ENCODE data around the gene CLEC19A.

Gene CLEC19A

GRCh38 chr16:19264123-19264673 lies 21.3 kb upstream of the CLEC19A start:
- Histone ChIP-seq H3K9ac (ENCODE audit: low read depth, low read length, poor library complexity) (no peak overlapping the region), H3K14ac (ENCODE audit: low read length) (no peak overlapping the region), H2AFZ (ENCODE audit: low read length) (no peak overlapping the region), H2BK120ac (ENCODE audit: low read depth, low read length) (no peak overlapping the region), H2BK12ac (ENCODE audit: low read length) (no peak overlapping the region), H2BK15ac (ENCODE audit: low read length) (no peak overlapping the region), H3K36me3 (replicated peaks in 1 of 2; ENCODE audit: control insufficient read depth in 2 of 2, insufficient read depth in 2 of 2, low read length in 2 of 2) (peaks cover 0 to 9% of the 10 kb centered on the region in 2 donors), H3K27ac (replicated peaks; ENCODE audit: low read length) (no peak overlapping the region), H3K4me1 (ENCODE audit: control insufficient read depth in 2 of 2, insufficient read depth in 1 of 2, low read depth in 1 of 2, low read length in 2 of 2) (no peaks in the 10 kb centered on the region), H3K23ac (ENCODE audit: low read depth, low read length, poor library complexity) (no peak overlapping the region), H3K18ac (ENCODE audit: low read length) (no peak overlapping the region), H3K79me1 (ENCODE audit: low read depth, low read length) (no peaks in the 10 kb centered on the region), H3K4me3 (ENCODE audit: low read length in 2 of 2) (no peak overlapping the region), H2AK5ac (ENCODE audit: low read depth, low read length) (no peak overlapping the region), H3K4me2 (ENCODE audit: insufficient read depth, low read length, poor library complexity, severe bottlenecking) (no peak overlapping the region), H4K8ac (ENCODE audit: low read depth, low read length) (no peak overlapping the region), H2BK5ac (ENCODE audit: low read length) (no peak overlapping the region), H3K9me3 (replicated peaks in 1 of 2; ENCODE audit: control insufficient read depth in 2 of 2, insufficient read depth in 1 of 2, low read depth in 1 of 2, low read length in 2 of 2) (peaks cover 0 to 8% of the 10 kb centered on the region in 2 donors), H3K4ac (ENCODE audit: low read length) (no peak overlapping the region), H3K27me3 (ENCODE audit: control insufficient read depth in 3 of 3, insufficient read depth in 3 of 3, low read depth in 1 of 3, low read length in 3 of 3) (no peaks in the 10 kb centered on the region), H4K91ac (ENCODE audit: low read depth, low read length, poor library complexity) (no peak overlapping the region)
- WGBS, 2 donors (ENCODE audit: extremely low coverage in 2 of 2, insufficient read length in 2 of 2, insufficient replicate concordance in 1 of 2) = no CpG with 5 or more reads among the region's 4 CpGs
- no peak for DNase-seq (ENCODE audit: low spot score)

DNA sequence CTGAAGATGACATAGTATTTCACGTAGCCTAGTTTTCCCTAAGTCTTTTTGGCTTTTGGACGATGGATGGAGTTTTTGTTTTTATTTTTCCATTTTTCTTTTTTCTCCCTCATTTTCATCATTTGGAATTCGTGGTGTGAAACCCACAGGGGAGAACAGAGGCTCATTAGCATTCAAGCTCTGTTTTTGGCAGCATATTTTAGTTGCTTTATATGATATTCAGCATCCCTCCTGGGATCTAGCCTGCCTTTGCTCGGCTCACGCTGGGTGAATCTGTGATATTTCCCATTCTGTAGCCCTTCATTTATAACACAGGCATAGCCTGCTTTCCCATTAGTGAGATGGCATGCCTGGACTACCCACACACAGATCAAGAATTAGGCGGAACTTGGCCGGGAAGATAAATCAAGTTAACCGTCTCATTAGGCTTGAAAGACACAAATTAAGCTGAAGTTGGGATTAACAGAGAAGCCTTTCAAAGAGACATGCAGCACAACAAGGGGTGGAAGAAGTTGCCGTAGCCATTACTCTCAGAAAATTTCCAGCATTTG lies 20.1 kb upstream of the CLEC19A start:
- Histone ChIP-seq H3K4me1 (ENCODE audit: control insufficient read depth in 2 of 2, insufficient read depth in 1 of 2, low read depth in 1 of 2, low read length in 2 of 2) (no peaks in the 10 kb centered on the region), H2BK15ac (ENCODE audit: low read length) (no peak overlapping the region), H2AFZ (ENCODE audit: low read length) (no peak overlapping the region), H3K36me3 (replicated peaks in 1 of 2; ENCODE audit: control insufficient read depth in 2 of 2, insufficient read depth in 2 of 2, low read length in 2 of 2) (peaks cover 0 to 9% of the 10 kb centered on the region in 2 donors), H2BK5ac (ENCODE audit: low read length) (no peak overlapping the region), H3K18ac (ENCODE audit: low read length) (no peak overlapping the region), H3K9ac (ENCODE audit: low read depth, low read length, poor library complexity) (no peak overlapping the region), H2AK5ac (ENCODE audit: low read depth, low read length) (no peak overlapping the region), H4K91ac (ENCODE audit: low read depth, low read length, poor library complexity) (no peak overlapping the region), H3K27me3 (ENCODE audit: control insufficient read depth in 3 of 3, insufficient read depth in 3 of 3, low read depth in 1 of 3, low read length in 3 of 3) (no peaks in the 10 kb centered on the region), H2BK12ac (ENCODE audit: low read length) (no peak overlapping the region), H4K8ac (ENCODE audit: low read depth, low read length) (no peak overlapping the region), H3K4me2 (ENCODE audit: insufficient read depth, low read length, poor library complexity, severe bottlenecking) (no peak overlapping the region), H3K4me3 (ENCODE audit: low read length in 2 of 2) (no peak overlapping the region), H3K9me3 (replicated peaks in 1 of 2; ENCODE audit: control insufficient read depth in 2 of 2, insufficient read depth in 1 of 2, low read depth in 1 of 2, low read length in 2 of 2) (peaks cover 0 to 8% of the 10 kb centered on the region in 2 donors), H2BK120ac (ENCODE audit: low read depth, low read length) (no peak overlapping the region), H3K4ac (ENCODE audit: low read length) (no peak overlapping the region), H3K79me1 (ENCODE audit: low read depth, low read length) (no peaks in the 10 kb centered on the region), H3K23ac (ENCODE audit: low read depth, low read length, poor library complexity) (no peak overlapping the region), H3K14ac (ENCODE audit: low read length) (no peak overlapping the region), H3K27ac (replicated peaks; ENCODE audit: low read length) (no peak overlapping the region)
- WGBS, 2 donors (ENCODE audit: extremely low coverage in 2 of 2, insufficient read length in 2 of 2, insufficient replicate concordance in 1 of 2) = no CpG with 5 or more reads among the region's 9 CpGs
- no peak for DNase-seq (ENCODE audit: low spot score)

DNA sequence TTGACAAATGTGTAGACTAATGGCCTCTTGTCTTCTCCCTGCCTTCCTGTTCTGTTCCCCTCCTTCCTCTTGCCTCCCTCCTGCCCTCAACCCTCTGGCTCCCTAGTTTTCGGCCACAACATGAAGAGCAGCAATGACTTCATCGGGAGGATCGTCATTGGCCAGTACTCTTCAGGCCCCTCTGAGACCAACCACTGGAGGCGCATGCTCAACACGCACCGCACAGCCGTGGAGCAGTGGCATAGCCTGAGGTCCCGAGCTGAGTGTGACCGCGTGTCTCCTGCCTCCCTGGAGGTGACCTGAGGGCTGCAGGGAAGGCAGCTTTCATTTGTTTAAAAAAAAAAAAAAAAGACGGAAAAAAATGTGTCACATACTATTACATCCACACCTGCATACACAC lies 18.8 kb upstream of the CLEC19A start:
- Histone ChIP-seq H3K4me2 (ENCODE audit: insufficient read depth, low read length, poor library complexity, severe bottlenecking) (no peak overlapping the region), H3K4me1 (ENCODE audit: control insufficient read depth in 2 of 2, insufficient read depth in 1 of 2, low read depth in 1 of 2, low read length in 2 of 2) (no peaks in the 10 kb centered on the region), H3K9ac (ENCODE audit: low read depth, low read length, poor library complexity) (no peak overlapping the region), H3K14ac (ENCODE audit: low read length) (no peak overlapping the region), H4K8ac (ENCODE audit: low read depth, low read length) (no peak overlapping the region), H2BK5ac (ENCODE audit: low read length) (no peak overlapping the region), H2BK12ac (ENCODE audit: low read length) (no peak overlapping the region), H2BK120ac (ENCODE audit: low read depth, low read length) (no peak overlapping the region), H3K27ac (replicated peaks; ENCODE audit: low read length) (no peak overlapping the region), H3K27me3 (ENCODE audit: control insufficient read depth in 3 of 3, insufficient read depth in 3 of 3, low read depth in 1 of 3, low read length in 3 of 3) (no peaks in the 10 kb centered on the region), H3K4ac (ENCODE audit: low read length) (no peak overlapping the region), H3K18ac (ENCODE audit: low read length) (peak overlapping the region; percentile 0), H3K79me1 (ENCODE audit: low read depth, low read length) (no peaks in the 10 kb centered on the region), H4K91ac (ENCODE audit: low read depth, low read length, poor library complexity) (no peak overlapping the region), H2AFZ (ENCODE audit: low read length) (no peak overlapping the region), H2AK5ac (ENCODE audit: low read depth, low read length) (no peak overlapping the region), H3K9me3 (replicated peaks in 1 of 2; ENCODE audit: control insufficient read depth in 2 of 2, insufficient read depth in 1 of 2, low read depth in 1 of 2, low read length in 2 of 2) (peaks cover 0 to 8% of the 10 kb centered on the region in 2 donors), H3K4me3 (ENCODE audit: low read length in 2 of 2) (peak overlapping the region in 1 of 2 donors; percentile 23), H2BK15ac (ENCODE audit: low read length) (no peak overlapping the region), H3K23ac (ENCODE audit: low read depth, low read length, poor library complexity) (no peak overlapping the region), H3K36me3 (replicated peaks in 1 of 2; ENCODE audit: control insufficient read depth in 2 of 2, insufficient read depth in 2 of 2, low read length in 2 of 2) (peaks cover 0 to 9% of the 10 kb centered on the region in 2 donors)
- DNase-seq (ENCODE audit: low spot score) = no peak
- WGBS, 2 donors (ENCODE audit: extremely low coverage in 2 of 2, insufficient read length in 2 of 2, insufficient replicate concordance in 1 of 2) = no CpG with 5 or more reads among the region's 11 CpGs

DNA sequence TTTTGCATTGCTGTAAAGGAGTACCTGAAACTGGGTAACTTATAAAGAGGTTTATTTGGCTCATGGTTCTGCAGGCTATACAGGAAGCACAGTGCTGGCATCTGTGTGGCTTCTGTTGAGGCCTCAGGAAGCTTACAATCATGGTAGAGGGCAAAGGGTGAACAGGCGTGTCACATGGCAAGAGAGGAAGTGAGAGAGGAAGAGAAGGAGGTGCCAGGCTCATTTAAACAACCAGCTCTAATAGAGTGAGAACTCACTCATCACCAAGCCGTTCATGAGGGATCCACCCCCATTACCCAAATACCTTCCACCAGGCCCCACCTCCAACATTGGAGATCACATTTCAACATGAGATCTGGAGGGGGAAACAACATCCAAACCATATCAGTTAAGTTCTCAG lies 16.4 kb upstream of the CLEC19A start:
- Histone ChIP-seq H3K9me3 (replicated peaks in 1 of 2; ENCODE audit: control insufficient read depth in 2 of 2, insufficient read depth in 1 of 2, low read depth in 1 of 2, low read length in 2 of 2) (peaks cover 0 to 4% of the 10 kb centered on the region in 2 donors), H3K36me3 (replicated peaks in 1 of 2; ENCODE audit: control insufficient read depth in 2 of 2, insufficient read depth in 2 of 2, low read length in 2 of 2) (peaks cover 0 to 9% of the 10 kb centered on the region in 2 donors), H4K91ac (ENCODE audit: low read depth, low read length, poor library complexity) (no peak overlapping the region), H3K4me3 (ENCODE audit: low read length in 2 of 2) (no peak overlapping the region), H3K27ac (replicated peaks; ENCODE audit: low read length) (no peak overlapping the region), H3K4me1 (ENCODE audit: control insufficient read depth in 2 of 2, insufficient read depth in 1 of 2, low read depth in 1 of 2, low read length in 2 of 2) (no peaks in the 10 kb centered on the region), H3K4ac (ENCODE audit: low read length) (no peak overlapping the region), H2BK15ac (ENCODE audit: low read length) (no peak overlapping the region), H2AFZ (ENCODE audit: low read length) (no peak overlapping the region), H3K27me3 (ENCODE audit: control insufficient read depth in 3 of 3, insufficient read depth in 3 of 3, low read depth in 1 of 3, low read length in 3 of 3) (no peaks in the 10 kb centered on the region), H3K79me1 (ENCODE audit: low read depth, low read length) (no peaks in the 10 kb centered on the region), H4K8ac (ENCODE audit: low read depth, low read length) (no peak overlapping the region), H2BK120ac (ENCODE audit: low read depth, low read length) (no peak overlapping the region), H3K14ac (ENCODE audit: low read length) (no peak overlapping the region), H2BK5ac (ENCODE audit: low read length) (no peak overlapping the region), H2BK12ac (ENCODE audit: low read length) (no peak overlapping the region), H3K4me2 (ENCODE audit: insufficient read depth, low read length, poor library complexity, severe bottlenecking) (no peak overlapping the region), H3K9ac (ENCODE audit: low read depth, low read length, poor library complexity) (no peak overlapping the region), H3K23ac (ENCODE audit: low read depth, low read length, poor library complexity) (no peak overlapping the region), H3K18ac (ENCODE audit: low read length) (no peak overlapping the region), H2AK5ac (ENCODE audit: low read depth, low read length) (no peak overlapping the region)
- no peak for DNase-seq (ENCODE audit: low spot score)
- WGBS, 2 donors (ENCODE audit: extremely low coverage in 2 of 2, insufficient read length in 2 of 2, insufficient replicate concordance in 1 of 2) = no CpG with 5 or more reads among the region's 2 CpGs
